ENCODE results near the gene LMO1.

The LMO1 gene

DNA sequence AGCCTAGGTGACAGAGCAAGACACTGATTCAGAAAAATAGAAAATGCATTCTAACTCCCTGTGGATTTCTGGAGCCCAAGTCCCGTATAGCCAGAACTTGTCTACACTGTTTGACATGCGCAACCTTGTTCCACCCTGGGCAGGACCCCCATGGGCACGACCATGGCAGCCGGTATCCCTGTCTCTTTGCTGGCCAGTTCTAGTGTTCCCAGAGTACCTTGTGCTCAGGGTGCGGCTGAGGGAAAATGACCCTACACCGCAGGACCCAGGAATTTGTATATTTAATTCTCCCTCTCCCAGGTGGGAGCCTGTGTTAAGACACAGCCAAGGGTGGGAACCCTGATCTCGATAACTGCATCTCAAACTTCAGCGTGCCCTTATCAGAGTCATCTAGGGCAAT, 58.1 kb downstream of the LMO1 start:
- no peak for DNase-seq (ENCODE audit: low read depth, low spot score)

DNA sequence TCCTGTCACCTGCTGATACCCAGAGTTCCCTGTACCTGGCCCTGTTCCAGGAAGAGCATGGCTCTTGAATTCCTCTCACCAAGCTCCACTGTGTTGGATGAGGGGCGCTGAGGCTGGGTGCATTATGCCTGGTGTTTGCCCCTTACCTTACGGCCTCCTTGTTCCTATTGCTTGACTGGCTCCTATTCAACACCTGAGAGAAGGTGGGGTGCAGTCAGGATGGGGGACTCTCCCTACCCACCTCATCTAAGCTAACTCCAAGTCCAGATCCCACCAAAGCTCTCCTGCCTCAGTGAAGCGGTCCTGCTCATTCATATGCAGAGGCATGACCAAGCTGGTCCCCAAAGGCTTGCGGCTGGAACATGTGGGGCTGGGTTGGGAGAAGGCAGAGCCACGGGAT, 59.1 kb downstream of the LMO1 start:
- DNase-seq (ENCODE audit: low read depth, low spot score), result no peak

DNA sequence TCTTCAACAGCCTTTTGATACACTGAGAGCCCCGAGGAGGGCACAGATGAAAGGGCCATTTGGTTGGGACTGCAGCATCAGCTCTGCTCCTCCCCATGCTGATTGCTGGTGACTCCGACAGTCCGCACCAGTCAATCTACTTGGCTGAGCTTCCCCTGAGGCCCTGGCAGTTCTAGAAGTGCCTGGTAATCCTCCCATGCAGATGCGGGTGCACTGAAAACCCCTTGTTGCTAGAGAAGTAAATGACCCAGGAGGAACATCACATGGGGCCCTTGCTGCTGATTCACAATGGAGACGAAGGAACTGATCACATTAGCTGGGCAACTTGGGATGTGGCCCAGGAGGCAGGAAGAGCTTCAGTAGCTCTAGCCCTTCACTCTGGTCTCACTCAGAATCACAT, 59.7 kb downstream of the LMO1 start:
- DNase-seq (ENCODE audit: low read depth, low spot score), result no peak

DNA sequence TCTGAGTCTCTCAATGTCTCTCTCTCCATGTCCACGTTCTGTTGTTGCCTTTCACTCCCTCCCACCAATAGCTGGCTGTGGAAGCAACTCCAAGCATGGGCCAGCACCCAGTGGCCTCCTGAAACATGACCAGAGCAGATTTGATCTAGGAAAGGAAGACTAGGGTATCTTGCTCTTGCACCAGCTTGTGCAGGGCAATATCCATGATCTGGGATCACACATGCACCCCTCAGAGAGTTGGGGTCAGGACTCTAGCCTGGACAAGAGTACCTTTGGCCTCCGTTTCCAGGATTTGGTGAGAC, 60.3 kb downstream of the LMO1 start:
- DNase-seq (ENCODE audit: low read depth, low spot score), result no peak

DNA sequence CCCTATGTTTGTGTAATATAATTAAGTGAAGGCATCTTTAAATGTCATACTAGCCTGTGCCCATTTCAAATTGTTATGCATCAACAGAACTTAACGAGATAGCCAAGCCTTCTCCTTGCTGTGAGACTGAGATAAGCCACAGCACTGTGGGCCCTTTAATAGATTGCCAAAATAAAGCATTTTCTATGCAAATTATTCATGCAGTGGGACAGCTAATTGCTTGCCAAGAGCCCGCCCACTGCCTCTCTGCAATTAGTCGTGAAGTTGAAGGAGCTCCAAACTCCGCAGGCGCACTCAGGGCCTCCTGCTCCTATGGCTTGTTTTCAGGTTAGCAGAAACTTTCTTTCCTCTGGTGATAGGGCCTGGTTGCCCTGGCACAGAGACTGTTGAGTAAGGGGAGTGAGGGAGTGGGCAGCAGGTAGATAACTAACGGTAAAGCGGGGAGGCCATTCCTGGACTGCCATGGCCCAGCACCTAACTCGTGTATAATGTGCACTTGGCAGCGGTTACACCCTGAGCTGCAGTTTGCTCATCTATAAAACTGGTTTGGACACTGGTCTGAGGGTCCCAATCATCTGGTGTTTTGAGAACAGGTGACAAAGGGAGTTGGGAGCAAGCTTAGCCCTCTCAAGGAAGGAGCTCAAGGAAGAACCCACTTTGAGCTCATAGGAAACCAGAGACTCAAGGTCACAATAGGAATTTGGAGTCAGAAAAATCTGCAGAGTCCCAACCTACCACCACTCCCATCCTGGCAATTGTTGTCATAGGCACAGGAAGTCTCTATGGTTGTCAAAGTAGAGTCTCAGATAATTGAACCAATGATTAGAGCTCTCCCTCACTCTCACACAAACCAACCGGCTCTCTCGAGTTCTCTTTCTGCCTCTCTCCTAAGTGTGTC, 60.9 kb downstream of the LMO1 start:
- DNase-seq (ENCODE audit: low read depth, low spot score), result no peak

DNA sequence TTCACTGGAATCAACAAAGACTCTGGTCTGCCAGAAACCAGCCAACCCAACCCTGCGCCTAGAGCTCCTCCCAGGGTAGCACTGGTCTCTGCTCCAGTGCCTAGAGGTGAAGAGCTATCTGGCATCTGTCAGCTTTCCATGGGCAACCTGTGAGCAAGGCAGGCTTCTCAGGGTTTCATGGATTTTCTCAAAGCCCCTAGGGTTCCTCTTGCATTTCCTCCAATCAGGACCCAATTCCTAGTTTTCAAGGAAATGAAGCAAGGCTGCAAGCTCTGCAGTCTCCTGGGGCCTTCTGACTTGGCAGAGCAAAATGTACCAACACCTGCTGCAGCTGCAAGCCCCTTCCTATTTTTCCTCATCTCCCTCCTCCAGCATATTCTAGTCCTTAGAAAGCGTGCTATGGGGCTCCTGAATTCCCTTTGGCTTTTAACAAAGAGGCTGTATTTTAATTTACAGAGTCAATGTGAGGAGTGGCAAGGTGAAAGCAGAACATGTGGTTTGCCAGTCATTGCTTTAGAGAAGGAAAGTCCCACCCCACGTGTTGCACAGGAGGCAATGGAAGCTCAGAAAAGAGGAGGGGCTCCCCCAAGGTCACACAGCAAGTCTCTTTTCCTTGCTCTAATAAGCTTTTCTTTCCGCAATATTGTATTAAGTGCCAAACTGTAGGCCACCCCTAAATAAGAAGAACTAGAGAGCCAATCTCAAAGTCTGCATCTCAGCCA, 61.9 kb downstream of the LMO1 start:
- peak; percentile 46 for DNase-seq (ENCODE audit: low read depth, low spot score)

DNA sequence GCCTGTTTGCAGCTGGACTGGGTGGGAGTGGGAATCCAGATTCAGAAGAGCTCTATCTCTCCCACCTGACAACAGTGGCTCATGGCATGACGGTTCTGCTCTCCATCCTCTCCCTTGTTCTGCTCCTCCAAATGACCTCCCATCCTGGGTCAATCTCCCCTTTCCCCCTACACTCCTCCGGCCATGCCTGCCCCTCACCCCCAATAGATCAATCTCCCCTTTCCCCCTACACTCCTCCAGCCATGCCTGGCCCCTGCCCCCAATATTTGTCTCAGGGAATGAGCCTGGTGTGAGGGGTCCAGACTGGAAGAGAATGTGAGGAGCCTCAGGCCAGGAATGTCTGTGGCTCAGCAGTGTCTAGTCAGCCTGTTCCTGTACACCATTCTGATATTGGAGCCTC, 64.0 kb downstream of the LMO1 start:
- DNase-seq (ENCODE audit: low read depth, low spot score), result no peak

DNA sequence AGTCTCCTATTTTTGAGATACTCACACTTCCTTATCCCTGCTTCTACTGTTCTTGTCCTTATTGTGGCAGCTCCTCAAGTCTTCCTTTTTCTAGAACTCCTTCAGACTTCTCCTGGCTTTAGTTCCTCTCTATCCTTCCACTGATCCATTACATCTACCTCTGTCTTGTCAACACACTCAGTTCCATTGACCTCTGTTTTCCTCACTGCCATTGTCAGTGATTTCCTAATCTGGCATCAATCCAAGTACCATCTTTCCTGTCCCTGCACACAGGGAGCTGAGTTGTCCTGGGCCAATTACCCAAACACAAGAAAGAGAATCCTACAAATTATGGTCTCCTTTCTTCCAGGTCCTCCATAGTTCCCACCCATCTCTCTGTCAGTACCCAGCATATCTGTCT, 66.9 kb downstream of the LMO1 start:
- DNase-seq (ENCODE audit: low read depth, low spot score), result no peak

DNA sequence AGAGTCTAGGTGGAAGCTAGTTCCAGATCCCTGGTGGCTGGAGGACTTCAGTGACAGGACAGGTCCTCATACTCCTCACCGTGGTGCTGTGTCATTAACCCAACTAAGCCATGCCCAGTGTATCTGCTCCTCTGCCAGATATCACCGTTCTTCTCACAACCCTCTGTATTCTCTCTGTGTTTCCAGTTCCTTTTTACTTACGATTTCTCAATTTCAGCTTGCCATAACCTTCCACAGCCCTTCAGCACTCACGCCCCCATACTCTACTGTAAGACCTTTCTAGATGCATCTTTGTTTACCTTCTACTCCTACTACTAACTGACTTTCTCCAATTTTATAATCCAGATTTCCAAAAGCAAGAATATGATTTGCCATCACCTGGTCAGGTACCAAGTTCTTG, 68.7 kb downstream of the LMO1 start:
- DNase-seq (ENCODE audit: low read depth, low spot score), result no peak

DNA sequence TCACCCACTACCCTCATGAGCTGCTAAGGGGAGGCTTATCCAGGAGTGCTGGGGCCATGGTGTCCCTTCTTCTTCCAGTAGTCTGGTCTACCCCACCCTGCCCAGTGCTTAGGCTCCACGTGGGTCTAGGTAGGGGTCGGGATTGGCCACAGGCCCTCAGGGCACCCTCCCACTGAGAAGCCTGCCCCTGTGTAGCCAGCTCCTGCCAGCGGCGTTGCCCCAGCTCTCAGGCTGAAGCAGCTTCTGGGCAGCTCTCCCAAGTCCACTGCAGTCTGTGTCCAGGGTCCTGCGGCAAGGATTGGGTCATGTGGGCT, 70.8 kb downstream of the LMO1 start:
- no peak for DNase-seq (ENCODE audit: low read depth, low spot score)

DNA sequence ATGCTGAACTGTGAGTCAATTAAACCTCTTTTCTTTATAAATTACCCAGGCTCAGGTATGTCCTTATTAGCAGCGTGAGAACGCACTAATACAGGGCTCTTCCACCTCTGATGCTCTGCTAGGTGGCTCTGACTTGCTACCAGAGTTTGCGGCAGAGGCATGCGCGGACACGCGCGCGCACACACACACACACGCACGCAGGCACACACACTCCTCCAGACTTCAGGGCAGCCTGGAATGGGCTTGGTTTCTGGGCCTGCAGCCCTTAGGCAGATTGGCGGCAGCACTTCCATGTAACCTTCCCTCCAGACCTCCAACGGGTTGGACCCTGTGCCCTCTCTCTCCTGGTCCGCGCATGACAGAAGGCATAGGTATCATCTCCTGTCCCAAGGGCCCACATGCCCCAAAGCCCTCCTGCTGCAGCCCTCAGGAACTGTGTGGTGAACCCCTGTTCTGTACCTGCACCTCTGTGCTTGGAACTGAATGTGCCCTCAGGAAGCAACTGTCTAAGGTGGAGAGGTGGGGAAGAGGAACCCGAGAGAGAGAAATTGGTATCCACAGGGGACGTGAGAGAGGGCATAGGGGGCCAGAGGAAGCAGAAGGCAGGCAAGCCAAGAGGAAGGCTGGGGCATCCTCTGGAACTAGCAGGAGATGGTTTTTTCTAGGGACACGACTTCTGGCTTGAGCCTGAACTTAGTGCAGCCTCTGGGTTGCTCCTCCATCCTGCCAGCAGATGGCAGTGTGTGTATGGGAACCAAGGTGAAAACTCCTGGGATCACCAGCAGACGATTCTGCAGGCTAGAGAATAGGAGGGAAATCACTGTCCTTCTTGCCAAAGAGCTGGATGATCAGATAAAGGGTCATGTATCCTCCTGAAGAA, 71.4 kb downstream of the LMO1 start:
- DNase-seq (ENCODE audit: low read depth, low spot score), result peak; percentile 86

DNA sequence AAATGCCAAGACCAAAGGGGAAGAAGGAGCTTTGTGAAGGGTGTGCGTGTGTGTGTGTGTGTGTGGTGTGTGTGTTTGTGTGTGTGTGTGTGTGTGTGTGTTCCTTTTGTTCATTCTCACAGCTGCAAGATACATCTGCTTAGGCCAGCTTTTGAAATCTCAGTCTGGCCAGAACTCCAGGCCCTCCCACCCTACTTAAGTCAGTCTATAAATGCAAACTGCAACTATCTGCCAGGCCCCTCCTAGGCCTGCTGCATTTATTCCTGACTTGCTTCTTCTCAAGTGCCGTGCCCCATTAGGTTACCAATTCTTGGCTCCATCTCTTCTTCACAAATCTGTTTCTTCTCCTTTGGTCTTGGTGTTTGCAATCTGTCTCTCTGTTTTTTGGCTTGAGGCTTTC, 73.2 kb downstream of the LMO1 start:
- no peak for DNase-seq (ENCODE audit: low read depth, low spot score)

DNA sequence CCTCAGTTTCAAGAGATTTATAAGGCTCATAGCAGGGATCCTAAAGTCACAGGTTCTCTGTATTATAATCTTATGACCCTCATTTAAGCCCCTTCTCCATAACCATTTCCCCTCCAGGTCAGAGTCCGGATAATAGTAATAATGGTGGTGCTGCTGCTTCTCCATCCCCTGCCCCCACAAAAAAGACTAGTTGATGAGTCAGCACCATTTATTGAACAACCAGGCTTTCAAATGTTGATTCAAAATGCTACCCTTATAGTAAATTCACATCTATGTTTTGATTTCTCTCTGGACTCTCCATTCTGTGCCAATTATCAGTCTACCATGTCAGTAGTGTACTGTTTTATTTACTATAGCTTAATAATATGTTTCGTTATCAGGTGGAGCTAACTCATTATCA, 77.2 kb downstream of the LMO1 start:
- DNase-seq (ENCODE audit: low read depth, low spot score), result no peak

DNA sequence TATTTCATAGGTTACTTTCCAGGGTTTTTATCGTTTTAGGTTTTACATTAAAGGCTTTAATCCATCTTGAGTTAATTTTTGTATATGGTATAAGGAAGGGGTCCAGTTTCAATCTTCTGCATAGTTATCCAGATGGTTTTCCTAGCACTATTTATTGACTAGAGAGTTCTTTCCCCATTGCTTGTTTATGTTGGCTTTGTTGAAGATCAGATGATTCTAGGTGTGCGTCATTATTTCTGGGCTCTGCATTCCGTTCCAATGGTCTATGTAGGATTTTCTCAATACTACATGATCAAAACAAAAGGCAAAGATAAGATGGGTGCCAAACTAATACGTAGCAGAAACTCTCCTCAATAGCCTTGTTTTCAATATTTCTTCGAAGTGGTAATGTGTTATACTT, 80.6 kb downstream of the LMO1 start:
- DNase-seq (ENCODE audit: low read depth, low spot score), result no peak

DNA sequence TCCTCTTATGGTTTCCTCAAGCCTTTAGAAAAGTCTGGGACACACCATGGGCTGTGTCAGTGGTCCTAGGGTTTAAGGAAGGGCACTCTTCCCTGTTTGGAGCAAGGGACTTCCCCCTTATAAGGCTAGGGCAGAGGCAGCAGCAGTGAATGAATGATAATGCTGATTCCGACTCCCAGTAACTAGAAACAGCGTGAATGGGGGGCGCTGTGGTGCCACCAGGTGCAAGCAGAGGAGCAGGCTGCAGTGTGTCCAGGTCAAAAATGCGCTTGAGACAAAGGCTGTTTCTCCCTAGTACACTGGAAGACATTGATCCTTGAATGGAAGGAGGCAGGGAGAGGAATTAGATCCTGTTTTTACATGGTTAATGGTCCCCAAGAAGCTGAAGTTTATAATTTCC, 83.2 kb downstream of the LMO1 start:
- no peak for DNase-seq (ENCODE audit: low read depth, low spot score)

DNA sequence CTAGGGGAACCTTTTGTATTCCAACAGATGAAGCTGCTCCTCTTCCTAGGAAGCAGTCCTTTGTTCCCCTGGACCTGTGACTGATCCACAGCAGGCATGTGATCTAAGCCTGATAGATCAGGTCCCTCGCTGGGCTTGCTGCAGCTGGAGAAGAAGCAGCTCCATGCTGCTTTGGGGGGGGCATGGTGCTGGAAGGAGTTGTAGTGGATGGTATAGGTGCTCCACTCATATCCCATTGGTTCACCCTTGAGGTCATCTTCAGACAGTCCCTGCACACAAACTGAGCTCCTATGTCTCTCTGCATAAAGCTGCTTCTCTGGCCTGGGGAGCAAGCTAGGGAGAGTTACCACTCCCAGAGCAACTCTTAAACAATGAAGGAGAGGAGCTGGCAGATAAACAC, 85.4 kb downstream of the LMO1 start:
- no peak for DNase-seq (ENCODE audit: low read depth, low spot score)

DNA sequence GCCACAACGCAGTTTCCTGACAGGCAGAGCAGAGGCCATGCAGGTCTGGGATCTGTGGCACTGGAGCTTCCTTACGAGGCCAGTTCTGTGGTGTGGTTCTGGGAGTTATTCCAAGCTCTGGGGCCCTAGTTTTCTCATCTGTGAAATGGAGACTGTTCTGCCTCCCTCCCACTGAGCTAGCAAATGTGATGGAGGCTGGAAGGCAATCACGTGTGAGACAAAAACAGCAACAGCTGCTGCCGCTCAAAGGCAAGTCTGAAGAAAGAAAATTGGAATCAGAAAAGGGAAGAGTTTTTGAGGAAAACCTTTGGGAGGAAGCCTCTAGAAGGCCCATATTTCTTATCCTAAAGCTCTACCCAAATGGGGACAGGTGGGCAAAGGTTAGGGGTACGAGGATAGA, 86.5 kb downstream of the LMO1 start:
- no peak for DNase-seq (ENCODE audit: low read depth, low spot score)

All from ELF-1 (cell line).